Type B pancreatic cell (in vitro differentiated cells): ENCODE data around the gene ZSCAN26. TPM values are rescaled to one million over a fixed set of nuclear protein-coding genes. Genes with fewer than 3 reads are reported as not detected.
"Not testable (repeated sequence)": the region's sequence is repeated elsewhere in the genome, so short reads cannot be mapped to it uniquely, and the experiment has no call there.

Experiments used
- DNase-seq: peaks from one replicate; pipeline ENCODE4 v3.0.0; 2021; ENCODE audit warnings: mixed read lengths; ENCODE audit not compliant: unreplicated experiment; ENCODE audit errors: extremely low spot score
- H3K27ac Mint-ChIP-seq: 2 replicates; pipeline ENCODE4 v1.8.0; 2021; ENCODE audit warnings: mild to moderate bottlenecking, mixed read lengths
- H3K27me3 Mint-ChIP-seq: 2 replicates; pipeline ENCODE4 v1.8.0; 2021; ENCODE audit warnings: mixed read lengths
- H3K36me3 Mint-ChIP-seq: 2 replicates; pipeline ENCODE4 v1.8.0; 2021; ENCODE audit warnings: mixed read lengths
- H3K4me1 Mint-ChIP-seq: one replicate; pipeline ENCODE4 v1.8.0; 2021; ENCODE audit warnings: mixed read lengths; ENCODE audit not compliant: unreplicated experiment
- H3K4me3 Mint-ChIP-seq: 2 replicates; pipeline ENCODE4 v1.8.0; 2021; ENCODE audit warnings: mild to moderate bottlenecking, mixed read lengths
- H3K9me3 Mint-ChIP-seq: 2 replicates; pipeline ENCODE4 v1.8.0; 2021; ENCODE audit warnings: mixed read lengths
- CTCF ChIP-seq: fragments of 200-600 bp; sonication (generic); conservative IDR thresholded peaks from 2 replicates; pipeline ENCODE4 v1.5.0; 2021; ENCODE audit warnings: antibody characterized with exemption, mild to moderate bottlenecking
- total RNA-seq: library from RNA; stranded (reverse); gene quantifications from 2 replicates; pipeline ENCODE4 v1.2.1, GENCODE V29; 2021; ENCODE audit warnings: low replicate concordance

Gene ZSCAN26
- total RNA-seq, 1 donor from 2014 or later: 16.7 TPM

- H3K4me1 Mint-ChIP-seq: peaks cover 8% of the 10 kb centered on the region
- peaks cover 21% of the 10 kb centered on the region for H3K36me3 Mint-ChIP-seq
- no peak for TF ChIP-seq CTCF
- peak overlapping the region; percentile 96 for H3K4me3 Mint-ChIP-seq
- no peak for DNase-seq
- no peaks in the 10 kb centered on the region for H3K9me3 Mint-ChIP-seq
- no peaks in the 10 kb centered on the region for H3K27me3 Mint-ChIP-seq
- no peak overlapping the region for H3K27ac Mint-ChIP-seq
Observed at GRCh38 chr6:28282926-28283325, 16.0 kb downstream of the ZSCAN26 start.

GRCh38 chr6:28291573-28291972, 24.6 kb downstream of the ZSCAN26 start:
- H3K27me3 Mint-ChIP-seq: no peaks in the 10 kb centered on the region
- H3K4me3 Mint-ChIP-seq: no peak overlapping the region
- TF ChIP-seq CTCF: no peak
- H3K9me3 Mint-ChIP-seq: peaks cover 4% of the 10 kb centered on the region
- no peak overlapping the region for H3K27ac Mint-ChIP-seq
- DNase-seq: no peak
- H3K36me3 Mint-ChIP-seq: peaks cover 44% of the 10 kb centered on the region
- no peaks in the 10 kb centered on the region for H3K4me1 Mint-ChIP-seq

GRCh38 chr6:28295326-28295725, 28.4 kb downstream of the ZSCAN26 start:
- Mint-ChIP-seq H3K27ac (no peak overlapping the region), H3K27me3 (no peaks in the 10 kb centered on the region), H3K4me1 (no peaks in the 10 kb centered on the region), H3K36me3 (peaks cover 35% of the 10 kb centered on the region), H3K9me3 (peaks cover 4% of the 10 kb centered on the region), H3K4me3 (no peak overlapping the region)
- TF ChIP-seq CTCF: no peak
- no peak for DNase-seq

GRCh38 chr6:28296520-28297060, 29.6 kb downstream of the ZSCAN26 start:
- no peak for DNase-seq
- Mint-ChIP-seq H3K36me3 (peaks cover 35% of the 10 kb centered on the region), H3K4me3 (no peak overlapping the region), H3K27ac (no peak overlapping the region), H3K4me1 (no peaks in the 10 kb centered on the region), H3K27me3 (no peaks in the 10 kb centered on the region), H3K9me3 (peaks cover 3% of the 10 kb centered on the region)
- no peak for TF ChIP-seq CTCF

- Mint-ChIP-seq H3K27me3 (no peaks in the 10 kb centered on the region), H3K4me3 (no peak overlapping the region), H3K36me3 (peaks cover 15% of the 10 kb centered on the region), H3K4me1 (no peaks in the 10 kb centered on the region), H3K9me3 (no peaks in the 10 kb centered on the region), H3K27ac (no peak overlapping the region)
- DNase-seq: no peak
- no peak for TF ChIP-seq CTCF
Observed at GRCh38 chr6:28303570-28303969, 36.6 kb downstream of the ZSCAN26 start.

GRCh38 chr6:28306363-28306762, 39.4 kb downstream of the ZSCAN26 start:
- H3K27ac Mint-ChIP-seq, DNase-seq, H3K4me3 Mint-ChIP-seq, H3K36me3 Mint-ChIP-seq, H3K4me1 Mint-ChIP-seq, H3K27me3 Mint-ChIP-seq, H3K9me3 Mint-ChIP-seq: not testable (repeated sequence)
